SIG-M5 treated with dmso at 0.1 percent for 504 hours (cell line): ENCODE measurements around the gene GPC5.
A peak's percentile ranks its signal among the peaks of the same experiment; 100 is the strongest.

Experiments
- DNase-seq: peaks from one replicate; lab custom pipeline; 2025; ENCODE audit not compliant: unreplicated experiment; lab: John Stamatoyannopoulos, UW

The GPC5 gene

DNA sequence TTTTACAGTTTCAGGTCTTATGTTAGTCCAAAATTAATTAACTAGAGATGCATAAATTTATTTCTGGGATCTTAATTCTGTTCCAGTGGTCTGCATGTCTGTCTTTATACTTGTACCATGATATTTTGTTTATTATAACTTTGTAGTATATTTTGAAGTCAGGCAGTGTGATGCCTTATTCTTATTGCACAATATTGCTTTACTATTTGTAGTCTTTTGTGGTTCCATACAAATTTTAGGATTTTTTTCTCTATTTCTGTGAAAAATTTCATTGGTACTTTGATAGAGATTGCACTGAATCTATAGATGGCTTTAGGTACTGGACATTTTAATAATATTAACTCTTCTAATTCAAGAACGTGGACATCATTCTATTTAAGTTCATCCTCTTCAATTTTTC lies 304.0 kb downstream of the GPC5 start:
- DNase-seq: no peak

- DNase-seq: no peak
Observed at GRCh38 chr13:91704398-91704797, 306.0 kb downstream of the GPC5 start.

DNA sequence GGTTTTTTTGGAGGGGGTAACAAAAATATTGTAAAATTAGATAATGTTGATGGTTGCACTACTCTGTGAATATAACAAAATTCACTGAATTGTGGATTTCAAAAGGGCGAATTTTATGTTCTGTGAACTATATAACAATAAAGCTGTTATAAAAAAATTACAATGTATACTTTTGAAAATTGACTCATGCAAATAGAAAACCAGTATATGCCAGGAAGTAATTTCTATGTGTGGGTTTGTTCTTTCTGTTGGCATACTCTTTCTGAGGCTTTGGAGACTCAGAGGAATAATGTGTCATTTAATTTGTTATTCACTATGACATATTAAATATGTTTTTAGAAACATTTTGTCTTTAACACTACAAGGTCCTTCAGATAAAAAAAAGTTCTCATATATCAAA lies 310.1 kb downstream of the GPC5 start:
- DNase-seq: no peak

DNA sequence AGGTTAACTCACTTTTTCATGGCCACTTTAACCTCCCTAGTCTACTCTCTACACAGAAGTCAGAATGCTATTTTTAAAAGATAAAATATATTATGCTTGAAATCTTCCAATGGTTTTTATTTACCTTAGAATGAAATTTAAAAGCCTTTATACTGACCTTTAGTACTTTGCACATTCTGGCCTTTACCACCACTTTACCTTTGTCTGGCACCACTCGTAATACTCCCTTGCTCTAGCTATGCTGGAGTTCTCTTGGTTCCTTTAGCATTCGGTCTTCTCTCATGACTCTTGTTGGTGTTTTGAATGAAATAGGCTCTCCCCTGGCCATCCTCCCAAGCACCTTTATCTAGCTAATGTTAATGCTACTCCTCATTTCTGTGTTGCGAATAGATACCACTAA lies 310.8 kb downstream of the GPC5 start:
- DNase-seq: no peak

GRCh38 chr13:91710733-91711132 lies 312.3 kb downstream of the GPC5 start:
- DNase-seq: no peak

DNA sequence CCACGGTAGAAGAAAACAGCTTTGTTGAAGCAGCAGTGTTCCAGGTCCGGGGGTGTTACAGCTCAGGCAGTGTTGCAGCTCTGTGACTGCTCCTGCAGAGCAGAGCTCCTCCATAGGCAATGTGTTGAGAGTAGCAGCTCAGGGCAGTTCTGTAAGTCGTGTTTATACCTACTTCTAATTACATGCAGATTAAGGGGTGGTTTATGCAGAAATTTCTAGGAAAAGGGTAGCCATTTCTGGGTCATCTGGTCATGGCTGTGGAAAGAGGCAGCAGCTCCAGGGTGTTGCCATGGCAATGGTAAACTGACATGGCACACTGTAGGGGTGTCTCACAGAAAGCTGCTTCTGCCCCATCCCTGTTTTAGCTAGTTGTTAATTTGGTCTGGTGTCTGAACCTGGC lies 316.4 kb downstream of the GPC5 start:
- no peak for DNase-seq

- no peak for DNase-seq
Observed at GRCh38 chr13:91716436-91717065, 318.1 kb downstream of the GPC5 start.

DNA sequence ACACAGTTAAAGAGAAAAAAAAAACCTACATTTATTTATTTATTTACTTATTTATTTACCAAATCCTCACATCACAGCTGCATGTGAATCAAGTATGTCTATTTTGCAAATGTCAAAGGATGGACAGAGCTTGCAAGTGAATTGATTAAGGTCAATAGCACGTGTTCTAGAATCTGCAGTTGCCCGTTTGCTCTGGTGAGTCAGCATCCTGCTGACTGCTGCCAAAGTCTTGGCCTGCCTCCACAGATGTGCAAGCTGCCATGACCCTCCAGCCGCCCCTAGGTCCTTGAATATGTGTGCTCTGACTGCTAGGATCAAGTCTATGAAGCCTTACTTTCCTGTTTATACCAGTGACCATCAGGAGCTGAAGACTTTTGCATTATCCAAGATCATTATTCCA lies 320.6 kb downstream of the GPC5 start:
- DNase-seq: no peak

DNA sequence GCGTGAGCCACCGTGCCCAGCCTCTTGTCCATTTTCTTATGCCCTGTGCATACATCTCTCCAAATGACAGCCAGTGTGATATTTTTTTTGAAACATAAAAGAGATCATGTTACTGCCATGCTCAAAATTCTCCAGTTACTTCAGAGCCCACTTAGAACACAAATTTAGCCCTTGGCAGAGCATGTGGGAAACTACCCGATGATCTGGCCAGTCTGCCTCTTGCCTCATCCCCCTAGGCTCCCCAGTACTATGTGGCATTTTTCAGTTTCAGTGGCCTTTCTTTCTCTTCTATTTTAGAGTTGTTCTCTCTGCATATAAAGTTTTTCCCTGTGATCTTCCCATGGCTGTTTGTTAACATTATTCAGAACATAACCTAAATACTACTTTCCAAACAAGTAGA lies 323.0 kb downstream of the GPC5 start:
- no peak for DNase-seq

GRCh38 chr13:91722267-91722884 lies 324.0 kb downstream of the GPC5 start:
- DNase-seq: peak; percentile 18

DNA sequence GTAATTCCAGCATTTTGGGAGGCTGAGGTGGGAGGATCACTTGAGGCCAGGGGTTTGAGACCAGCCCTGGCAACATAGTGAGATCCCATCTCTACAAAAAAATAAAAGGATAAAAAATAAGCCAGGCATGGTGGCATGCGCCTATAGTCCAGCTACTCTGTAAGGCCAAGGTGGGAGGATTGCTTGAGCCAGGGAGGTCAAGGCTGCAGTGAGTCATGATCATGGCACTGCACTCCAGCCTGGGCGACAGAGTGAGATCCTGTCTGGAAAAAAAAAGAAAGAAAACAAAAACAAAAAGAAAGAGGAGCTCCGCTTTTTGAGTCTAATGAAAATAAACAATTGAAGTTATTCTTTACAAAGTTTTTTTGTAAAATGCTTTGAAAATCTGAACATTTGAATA lies 326.2 kb downstream of the GPC5 start:
- no peak for DNase-seq

DNA sequence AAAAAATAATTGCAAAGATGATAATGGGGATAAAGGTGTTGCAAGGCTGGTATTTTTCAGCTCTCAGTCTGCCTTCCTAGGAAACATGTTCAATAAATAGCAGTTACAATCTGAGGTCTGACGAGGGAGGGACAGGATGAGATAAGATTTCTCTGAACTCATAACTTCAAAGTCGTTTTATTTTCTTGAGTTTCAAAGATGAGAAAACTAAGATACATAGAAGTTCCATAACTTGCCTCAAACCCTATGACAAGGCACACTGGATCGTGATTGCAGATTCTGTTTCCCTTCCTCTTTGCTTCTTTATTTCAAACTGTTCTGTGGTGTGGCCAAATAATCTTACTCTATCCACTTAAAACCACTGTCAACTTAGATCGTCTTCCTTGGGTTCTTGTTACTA lies 327.2 kb downstream of the GPC5 start:
- no peak for DNase-seq

DNA sequence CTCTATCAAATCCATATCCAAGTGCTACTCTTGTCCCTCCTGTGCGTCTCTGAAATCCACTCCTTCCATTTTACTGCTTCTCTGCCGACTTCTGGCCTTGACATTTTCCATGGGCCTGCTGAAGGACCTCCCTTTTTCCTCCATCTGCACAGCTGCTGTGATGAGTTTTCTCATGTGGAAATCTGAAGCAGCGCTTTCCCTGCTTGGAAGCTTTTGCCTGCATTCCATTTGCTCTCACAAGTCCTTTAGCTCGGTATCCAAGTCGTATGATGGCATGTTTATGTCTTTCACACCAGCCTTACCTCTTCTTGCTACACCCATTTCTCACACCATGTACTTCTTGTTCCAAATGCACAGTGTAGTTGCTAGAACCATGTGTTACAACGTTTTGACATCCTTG lies 328.2 kb downstream of the GPC5 start:
- no peak for DNase-seq

DNA sequence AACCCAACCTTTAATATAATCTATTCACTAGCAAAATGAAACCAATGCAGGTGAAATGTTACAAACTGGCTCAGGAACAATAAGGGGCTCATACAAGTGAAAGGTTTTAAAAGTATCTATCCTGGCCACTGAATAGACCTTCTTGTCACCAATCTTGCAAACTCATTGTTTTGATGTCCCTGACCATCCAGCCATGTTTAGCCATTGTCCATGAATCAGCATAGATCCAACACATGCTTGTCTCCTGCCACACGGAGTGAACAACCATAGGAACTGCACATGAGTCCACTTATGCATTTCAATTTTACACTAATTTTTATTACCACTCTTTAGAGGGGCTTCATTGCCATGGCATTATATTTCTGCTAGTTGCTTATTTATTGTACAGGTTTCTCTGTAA lies 331.4 kb downstream of the GPC5 start:
- DNase-seq: no peak

GRCh38 chr13:91739751-91740150 lies 341.3 kb downstream of the GPC5 start:
- DNase-seq: no peak

DNA sequence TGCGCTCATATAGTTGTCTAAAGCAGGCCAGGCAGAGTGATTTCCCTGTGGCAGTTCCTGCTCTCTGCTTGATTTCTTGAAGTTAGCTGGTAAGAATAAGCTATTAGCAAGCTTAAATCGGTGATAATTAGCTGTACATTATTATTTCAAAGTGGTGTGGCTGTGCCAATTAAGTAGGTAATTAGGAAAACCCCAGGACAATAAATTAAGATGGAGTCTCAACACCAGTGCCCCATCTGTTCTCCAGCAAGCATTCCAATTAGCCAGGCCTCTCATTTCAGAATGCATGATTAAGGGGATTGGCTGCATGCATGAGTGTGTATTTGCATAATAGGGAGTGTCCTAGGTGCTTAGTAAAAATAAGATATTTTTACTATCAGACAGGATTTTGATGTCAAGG lies 342.3 kb downstream of the GPC5 start:
- no peak for DNase-seq

DNA sequence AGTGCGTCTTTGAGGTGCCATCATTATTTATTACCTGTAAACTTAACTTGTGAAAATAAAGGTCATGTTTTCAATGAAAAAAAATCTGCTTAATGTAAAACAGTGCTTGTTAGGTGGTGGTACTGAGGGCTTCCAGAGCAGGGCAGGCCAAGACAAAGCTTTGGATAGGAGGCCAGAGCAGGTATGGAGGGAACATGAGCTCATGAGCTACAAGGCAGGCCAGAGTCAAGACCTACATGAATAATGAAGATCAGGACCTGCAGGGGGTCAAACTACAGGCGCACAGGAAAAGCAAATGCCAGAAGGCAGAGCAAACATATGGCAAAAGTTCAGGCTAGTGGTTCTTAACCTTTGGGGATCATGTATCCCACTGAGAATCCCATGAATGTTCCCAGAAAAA lies 343.5 kb downstream of the GPC5 start:
- DNase-seq: no peak

- DNase-seq: no peak
Observed at GRCh38 chr13:91744284-91744683, 345.9 kb downstream of the GPC5 start.

DNA sequence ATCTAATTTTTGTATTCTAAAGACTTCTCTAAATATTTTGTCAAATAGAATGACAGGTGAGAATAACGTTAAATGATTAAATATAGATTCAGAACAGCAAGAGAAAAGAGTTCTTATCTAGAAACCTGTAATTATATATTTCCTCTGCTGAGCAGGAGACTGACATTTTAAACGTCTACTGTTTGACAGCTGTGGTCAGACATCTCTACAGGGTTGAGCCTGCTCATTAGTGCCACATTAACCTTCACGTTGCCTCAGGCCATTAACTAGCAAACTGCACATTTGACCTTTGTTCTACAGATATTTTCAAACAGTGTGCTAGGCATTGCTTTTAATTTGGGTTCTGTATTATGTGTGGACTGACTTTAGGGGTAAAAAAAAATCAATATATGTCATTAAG lies 347.5 kb downstream of the GPC5 start:
- DNase-seq: no peak

GRCh38 chr13:91747186-91747585 lies 348.8 kb downstream of the GPC5 start:
- no peak for DNase-seq

DNA sequence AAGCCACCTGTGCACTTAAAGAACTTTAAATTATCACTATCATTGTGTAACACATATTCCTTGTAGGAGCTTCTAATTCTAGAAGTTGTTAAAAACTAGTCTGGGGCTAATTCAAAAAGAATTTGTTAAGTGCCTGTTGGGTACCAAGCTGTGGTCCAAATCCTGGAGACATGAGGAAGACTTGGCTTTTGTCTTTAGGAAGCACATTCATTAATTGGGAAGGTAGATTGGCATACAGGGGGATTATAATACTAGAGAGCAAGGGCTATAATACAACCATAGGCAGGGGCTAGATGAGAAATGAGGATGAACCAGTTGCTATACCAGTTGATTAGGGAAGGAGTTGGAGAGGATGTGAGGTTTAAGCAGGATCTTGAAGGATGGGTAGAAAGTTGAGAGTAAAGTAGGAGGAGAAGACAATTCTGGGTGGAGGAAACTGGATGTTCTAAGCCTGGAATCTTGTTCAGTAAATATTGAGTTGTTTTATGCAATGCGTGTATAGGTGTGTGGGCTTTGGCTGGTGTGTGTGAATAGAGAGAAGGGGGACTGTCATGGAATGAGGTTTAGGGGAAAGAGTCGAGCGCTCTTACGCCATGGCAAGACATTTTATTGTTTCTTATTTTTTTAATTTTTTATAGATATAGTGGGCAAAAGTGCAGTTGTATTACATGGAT lies 350.1 kb downstream of the GPC5 start:
- no peak for DNase-seq

DNA sequence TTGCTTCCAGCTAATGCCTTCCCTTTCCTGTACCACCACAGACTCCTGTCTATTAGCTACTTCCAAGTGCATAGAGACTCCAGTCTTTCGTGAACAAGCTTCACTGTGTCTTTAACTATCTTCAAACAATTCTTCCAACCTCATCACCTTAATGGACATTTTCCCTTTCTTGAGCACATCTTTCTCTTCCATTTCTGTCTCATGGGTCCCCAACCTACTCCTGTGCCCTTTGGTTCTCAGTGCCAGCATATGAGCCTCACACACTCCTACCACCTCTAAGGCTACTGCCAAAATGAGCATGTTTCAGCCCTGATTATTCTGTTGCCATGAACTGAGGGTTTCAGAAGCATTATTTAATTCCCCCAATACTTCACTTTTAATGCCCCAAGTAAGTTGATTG lies 360.3 kb downstream of the GPC5 start:
- DNase-seq: no peak

DNA sequence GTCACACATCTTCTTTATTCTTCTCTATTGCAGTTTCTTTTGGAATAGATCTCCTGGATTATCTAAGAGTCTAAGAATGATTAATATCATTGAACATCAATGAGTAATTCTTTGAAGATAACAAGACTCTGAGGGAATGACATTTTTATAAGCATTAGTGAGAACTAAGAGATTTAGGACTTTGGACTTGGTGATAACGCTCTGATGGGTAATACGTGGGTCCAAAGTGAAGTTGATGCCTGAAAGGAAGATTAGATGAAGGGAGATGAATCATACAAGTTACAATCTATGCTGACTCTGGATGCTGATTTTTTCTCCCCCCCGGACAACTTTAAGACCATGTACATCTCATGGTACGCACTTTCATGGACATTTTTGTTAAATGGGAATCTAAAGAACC lies 364.5 kb downstream of the GPC5 start:
- no peak for DNase-seq
